NCI-H2029 (cell line): ENCODE results near the gene TMEM117.
"Not testable (repeated sequence)": the region's sequence is repeated elsewhere in the genome, so short reads cannot be mapped to it uniquely, and the experiment has no call there.

Experiments
- DNase-seq: peaks from one replicate; lab custom pipeline; 2025; lab: John Stamatoyannopoulos, UW

The TMEM117 gene

DNA sequence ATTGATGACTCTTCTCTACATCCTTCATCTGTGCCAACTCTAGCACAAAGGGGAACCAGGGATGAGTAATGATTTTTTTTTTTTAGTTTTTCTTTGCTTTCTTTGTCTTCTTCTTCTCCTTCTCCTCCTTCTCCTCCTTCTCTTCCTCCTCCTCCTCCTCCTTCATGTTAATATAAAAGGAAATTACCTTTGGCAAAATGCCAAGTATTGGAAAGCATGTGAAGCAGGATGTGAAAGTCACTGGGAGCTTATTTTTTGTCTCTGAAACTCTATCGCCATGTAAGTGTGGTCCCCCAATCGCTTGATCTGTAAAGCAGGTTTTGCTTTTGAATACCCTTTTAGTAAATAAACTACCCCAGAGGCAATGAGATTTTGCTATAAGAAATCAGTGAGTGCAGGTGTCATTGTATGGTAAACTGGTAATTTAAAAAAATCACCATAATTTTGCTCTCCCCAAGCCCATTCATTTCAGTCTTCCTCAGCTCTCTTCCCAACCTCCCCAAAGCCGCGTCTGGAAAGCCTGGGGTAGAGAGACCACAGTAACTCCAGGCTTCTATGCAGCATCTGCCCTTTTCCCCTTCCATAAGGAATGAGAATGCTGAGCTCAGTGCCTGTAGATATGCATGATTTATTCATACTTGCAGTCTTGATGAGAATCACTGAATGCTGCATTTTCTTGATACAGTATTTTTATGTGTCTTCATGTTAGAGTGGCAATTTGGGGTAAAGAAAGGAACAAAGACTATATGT is 388.7 kb downstream of the TMEM117 start:
- no peak for DNase-seq

DNA sequence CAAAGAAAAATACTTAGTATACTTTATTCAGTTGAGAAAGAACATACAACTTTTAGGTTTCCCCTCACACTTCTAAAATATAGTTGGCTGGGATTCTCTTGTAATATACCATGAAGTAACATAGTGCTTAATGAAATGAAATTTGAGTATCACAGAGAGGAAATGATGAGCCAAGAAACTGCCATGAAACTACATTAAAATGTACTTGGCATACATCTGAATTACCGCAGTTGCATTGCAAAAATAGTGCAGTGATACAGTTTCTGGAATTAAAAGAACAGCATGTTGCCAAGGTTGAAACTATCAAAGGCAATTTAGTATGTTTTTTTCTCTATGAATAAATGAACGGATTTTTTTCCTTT is 389.2 kb downstream of the TMEM117 start:
- DNase-seq: no peak

- no peak for DNase-seq
Observed at GRCh38 chr12:44227616-44228015, 391.7 kb downstream of the TMEM117 start.

GRCh38 chr12:44229846-44230245 is 394.0 kb downstream of the TMEM117 start:
- no peak for DNase-seq

DNA sequence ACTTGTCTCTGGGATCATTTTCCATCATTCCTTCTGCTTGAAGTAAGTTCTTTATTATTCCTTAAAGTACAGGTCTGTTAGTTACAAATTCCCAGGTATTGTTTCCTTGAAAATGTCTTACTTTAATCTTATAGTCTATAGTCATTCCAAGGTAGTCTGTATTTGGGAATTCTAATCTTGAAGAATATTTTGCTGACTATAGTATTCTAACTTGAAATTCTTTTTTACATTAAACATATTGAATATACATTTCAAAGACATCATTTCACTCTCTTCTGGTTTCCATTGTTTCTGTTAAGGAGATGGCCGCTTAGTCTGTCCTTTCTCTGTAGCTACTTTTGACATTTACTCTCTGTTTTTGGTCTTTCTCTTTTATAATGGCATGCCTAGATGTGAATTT is 399.8 kb downstream of the TMEM117 start:
- DNase-seq: no peak

GRCh38 chr12:44240186-44240585 is 404.3 kb downstream of the TMEM117 start:
- no peak for DNase-seq

GRCh38 chr12:44245932-44246331 is 410.1 kb downstream of the TMEM117 start:
- DNase-seq: no peak

GRCh38 chr12:44246482-44247105 is 410.7 kb downstream of the TMEM117 start:
- DNase-seq: no peak

DNA sequence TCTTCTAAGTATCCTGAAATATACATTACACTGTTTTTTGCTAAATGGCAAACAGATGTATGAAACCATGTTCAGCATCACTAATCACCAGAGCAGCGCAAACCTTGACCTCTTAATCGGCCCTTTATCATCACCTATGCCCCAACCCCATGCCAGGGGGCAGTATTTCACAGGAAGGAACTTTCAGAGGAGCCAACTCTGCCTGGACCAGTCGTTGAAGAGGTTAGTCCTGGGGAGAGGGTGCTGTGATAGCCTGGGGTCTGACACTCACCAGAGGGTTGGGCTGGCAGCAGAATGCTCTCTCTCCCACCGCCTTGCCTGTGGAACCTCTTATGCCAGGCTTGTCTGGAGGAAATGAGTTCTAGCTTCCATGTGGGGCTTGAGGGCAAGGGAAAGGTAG is 411.7 kb downstream of the TMEM117 start:
- no peak for DNase-seq

DNA sequence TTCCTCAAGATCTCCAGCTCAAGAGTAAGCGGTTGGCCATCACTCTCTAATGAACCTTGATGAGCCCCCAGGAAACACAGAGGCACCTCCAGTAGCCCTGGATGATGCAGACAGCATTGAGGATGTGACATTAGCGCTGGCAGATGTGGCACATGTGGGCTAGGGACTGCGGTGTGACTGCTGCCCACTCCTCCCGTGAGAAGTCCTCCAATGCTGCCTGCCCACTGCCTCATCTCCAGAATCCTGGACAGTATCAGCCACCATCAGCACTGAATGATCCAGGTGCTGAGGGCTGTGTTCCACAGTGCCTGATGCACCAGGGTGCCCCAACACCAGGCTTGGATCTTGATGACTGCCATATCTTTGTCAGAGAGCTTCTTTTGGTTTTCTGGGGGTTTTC is 412.6 kb downstream of the TMEM117 start:
- no peak for DNase-seq

- not testable (repeated sequence) for DNase-seq
Observed at GRCh38 chr12:44250440-44250839, 414.6 kb downstream of the TMEM117 start.

DNA sequence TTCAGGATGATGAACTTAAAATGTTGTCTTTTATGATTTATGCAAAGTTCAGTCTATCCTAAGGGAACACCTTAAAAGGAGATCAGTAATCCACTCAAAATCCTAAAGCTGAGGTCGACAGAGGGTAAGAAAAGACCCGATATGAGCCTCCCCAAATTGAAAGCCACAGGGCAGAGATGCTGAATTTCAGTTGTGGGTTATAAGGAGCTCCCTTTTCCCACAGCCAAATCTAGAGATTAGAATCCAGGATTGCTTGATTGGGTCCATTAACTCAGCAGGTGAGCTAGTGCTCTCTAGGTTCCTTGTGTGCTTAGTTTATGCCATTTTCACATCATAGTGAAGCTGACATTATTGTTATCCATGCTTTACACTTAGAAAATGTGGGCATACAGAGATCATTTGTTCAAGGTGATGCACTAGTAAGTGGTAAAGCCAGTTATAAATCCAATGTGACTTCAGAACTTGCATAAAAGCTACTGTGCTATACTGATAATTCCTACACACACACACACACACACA is 417.5 kb downstream of the TMEM117 start:
- DNase-seq: no peak

GRCh38 chr12:44258246-44258645 is 422.4 kb downstream of the TMEM117 start:
- no peak for DNase-seq

DNA sequence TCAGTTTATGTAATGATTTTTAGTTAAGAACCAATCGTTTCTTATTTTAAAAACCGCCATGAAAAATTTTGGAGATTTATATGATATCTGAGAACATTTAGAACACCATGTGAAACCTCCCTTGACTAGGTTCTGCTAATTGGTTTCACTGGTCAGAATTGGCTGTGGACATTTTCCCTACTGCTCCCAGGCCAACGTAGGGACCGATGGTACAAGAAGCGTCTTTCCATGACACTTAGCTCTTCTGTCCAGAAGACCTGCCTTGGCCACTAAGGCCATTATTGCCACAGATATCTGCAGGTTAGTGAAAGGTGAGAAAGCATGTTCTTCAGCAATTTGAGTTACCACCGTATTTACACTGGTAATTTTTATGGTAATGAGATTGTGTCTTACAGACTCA is 424.0 kb downstream of the TMEM117 start:
- no peak for DNase-seq

DNA sequence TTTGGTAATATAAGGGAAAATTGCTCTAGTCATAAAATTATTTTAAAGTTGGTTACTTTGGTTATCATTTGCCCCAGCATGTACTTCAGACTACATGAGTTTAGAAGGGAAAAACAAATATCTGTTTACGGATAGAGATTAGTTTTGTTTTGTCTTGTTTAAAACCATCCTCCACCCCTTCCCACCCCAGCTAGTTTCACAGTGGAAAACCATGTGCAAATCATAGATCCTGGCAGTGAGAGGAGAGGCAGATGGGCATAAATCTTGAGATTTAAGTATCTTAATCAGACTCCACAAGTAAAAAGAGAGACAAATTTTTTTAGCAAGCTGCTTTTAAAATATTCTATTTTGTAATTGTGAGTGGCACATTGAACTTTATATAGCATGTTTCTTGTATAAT is 424.7 kb downstream of the TMEM117 start:
- no peak for DNase-seq

- no peak for DNase-seq
Observed at GRCh38 chr12:44285321-44285960, 449.6 kb downstream of the TMEM117 start.

DNA sequence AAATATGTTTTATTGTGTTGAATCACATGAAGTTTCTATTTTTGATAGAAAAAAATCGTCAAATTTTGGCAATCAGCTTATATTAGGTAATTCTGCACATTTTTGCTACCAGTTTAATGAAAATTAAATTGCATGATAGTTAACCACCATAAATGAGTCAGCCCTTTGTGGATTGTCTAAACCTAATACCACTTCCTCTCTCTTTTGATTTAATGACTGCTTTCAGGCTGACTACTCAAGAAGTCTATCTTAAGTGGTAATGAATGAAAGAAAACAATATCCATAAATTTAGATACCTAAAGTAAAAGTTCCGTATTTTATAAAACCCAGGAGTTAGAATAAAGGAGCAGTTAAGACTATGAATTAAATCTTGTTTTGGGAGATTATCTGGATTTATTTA is 450.5 kb downstream of the TMEM117 start:
- no peak for DNase-seq

GRCh38 chr12:44286821-44287505 is 451.1 kb downstream of the TMEM117 start:
- no peak for DNase-seq

DNA sequence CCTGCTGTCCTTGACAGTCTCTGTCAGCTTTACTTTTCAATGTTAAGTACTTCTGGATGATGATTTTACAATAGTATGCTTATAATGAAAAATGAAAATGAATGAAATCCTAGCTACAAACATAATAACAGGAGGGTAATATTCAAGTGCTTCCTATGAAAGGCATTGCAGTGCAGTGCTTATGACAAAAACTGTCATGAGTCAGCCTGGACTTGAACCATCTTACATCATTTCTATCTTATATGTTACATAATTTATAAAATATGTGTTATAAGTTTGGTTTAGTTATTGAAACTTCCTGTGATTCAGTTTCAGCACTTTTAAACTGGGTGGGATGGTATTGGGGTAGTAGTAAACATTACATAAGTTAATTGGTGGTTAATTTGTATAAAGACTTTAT is 451.7 kb downstream of the TMEM117 start:
- DNase-seq: no peak

- no peak for DNase-seq
Observed at GRCh38 chr12:44294649-44295048, 458.8 kb downstream of the TMEM117 start.

DNA sequence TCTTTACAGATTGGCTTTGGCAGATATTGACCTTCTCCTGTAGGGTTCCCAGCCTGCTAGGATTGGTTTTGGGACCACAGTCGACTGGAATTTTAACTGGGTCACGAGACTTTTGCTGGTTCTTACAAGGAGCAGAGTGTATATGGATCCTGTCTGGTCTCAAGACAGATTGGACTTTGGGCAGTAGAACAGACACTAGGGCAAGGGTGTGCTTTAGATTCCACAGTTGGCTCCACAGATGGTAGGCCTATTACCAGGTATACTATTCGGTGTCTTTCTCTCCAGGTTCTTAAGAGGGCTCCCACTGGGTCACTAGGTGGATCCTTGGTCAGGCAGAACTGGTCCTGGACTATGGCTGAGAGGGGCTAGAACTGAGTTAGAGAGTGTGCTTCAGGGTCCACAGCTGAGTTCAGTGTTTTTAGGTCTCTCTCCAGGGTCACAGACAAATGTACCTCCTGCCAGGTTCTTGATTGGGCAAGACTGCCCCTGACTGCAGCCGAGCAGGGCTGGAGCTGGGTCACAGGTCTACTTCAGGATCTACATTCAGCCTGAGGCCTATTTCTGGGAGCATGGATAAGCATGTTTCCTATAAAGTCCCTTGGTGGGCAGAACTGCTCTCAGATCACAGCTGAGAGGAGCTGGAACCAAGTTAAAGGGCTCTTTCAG is 460.2 kb downstream of the TMEM117 start:
- DNase-seq: no peak

GRCh38 chr12:44296624-44297197 is 460.8 kb downstream of the TMEM117 start:
- no peak for DNase-seq
